HG03039 (cell line): ENCODE data around the gene NANOG.
"Not testable (repeated sequence)": the region's sequence is repeated elsewhere in the genome, so short reads cannot be mapped to it uniquely, and the experiment has no call there.

ENCODE experiments used
- ATAC-seq: cut with Tn5 transposase; IDR thresholded peaks from one replicate; pipeline ENCODE4 v1.9.1; 2021; ENCODE audit warnings: mild to moderate bottlenecking, moderate library complexity; ENCODE audit not compliant: unreplicated experiment

NANOG gene

GRCh38 chr12:7788884-7789528 is at the start of gene NANOG:
Gene NANOG (plus strand): TSS chr12:7789402. CDS start chr12:7789615, 213 bp downstream.
- not testable (repeated sequence) for ATAC-seq

GRCh38 chr12:7747246-7747645 is 42.0 kb upstream of the NANOG start, which contains the start of gene CLEC4C:
Gene CLEC4C (minus strand): TSS chr12:7747375. CDS start chr12:7747348, 27 bp downstream.
- ATAC-seq, result no peak

GRCh38 chr12:7748852-7749251 is 40.4 kb upstream of the NANOG start:
- ATAC-seq, result no peak

GRCh38 chr12:7749442-7749841 is 39.8 kb upstream of the NANOG start:
- no peak for ATAC-seq

GRCh38 chr12:7750350-7750749 is 38.9 kb upstream of the NANOG start:
- no peak for ATAC-seq

- ATAC-seq, result no peak
Measured at GRCh38 chr12:7751394-7751793, 37.8 kb upstream of the NANOG start.

- ATAC-seq, result not testable (repeated sequence)
Measured at GRCh38 chr12:7751941-7752922, 37.0 kb upstream of the NANOG start.

GRCh38 chr12:7755668-7756067 is 33.5 kb upstream of the NANOG start:
- not testable (repeated sequence) for ATAC-seq

GRCh38 chr12:7756993-7757392 is 32.2 kb upstream of the NANOG start:
- no peak for ATAC-seq

- no peak for ATAC-seq
Measured at GRCh38 chr12:7758766-7759140, 30.4 kb upstream of the NANOG start.

GRCh38 chr12:7769999-7770398 is 19.2 kb upstream of the NANOG start:
- ATAC-seq, result no peak

GRCh38 chr12:7781274-7781673 is 7.9 kb upstream of the NANOG start:
- no peak for ATAC-seq

- ATAC-seq, result no peak
Measured at GRCh38 chr12:7782055-7782454, 7.1 kb upstream of the NANOG start.

- ATAC-seq, result not testable (repeated sequence)
Measured at GRCh38 chr12:7783433-7783832, 5.8 kb upstream of the NANOG start.

GRCh38 chr12:7784701-7785100 is 4.5 kb upstream of the NANOG start:
- no peak for ATAC-seq

- ATAC-seq, result no peak
Measured at GRCh38 chr12:7787574-7788293, 1.5 kb upstream of the NANOG start.

GRCh38 chr12:7788294-7788660 is 925 bp upstream of the NANOG start:
- no peak for ATAC-seq

- no peak for ATAC-seq
Measured at GRCh38 chr12:7793211-7793610, 4.0 kb downstream of the NANOG start.

- ATAC-seq, result not testable (repeated sequence)
Measured at GRCh38 chr12:7797269-7797668, 8.1 kb downstream of the NANOG start.

- ATAC-seq, result no peak
Measured at GRCh38 chr12:7797698-7798398, 8.6 kb downstream of the NANOG start.
